ENCODE results near the gene CDC42EP2. TPM values are rescaled to one million over a fixed set of nuclear protein-coding genes. Genes with fewer than 3 reads are reported as not detected.

Gene CDC42EP2
- total and polyA plus RNA-seq, 2 of the 13 experiments (the other 11 are each of a cell fraction or from before 2014, with no cell fraction given), result 2.3 to 7.1 TPM

DNA sequence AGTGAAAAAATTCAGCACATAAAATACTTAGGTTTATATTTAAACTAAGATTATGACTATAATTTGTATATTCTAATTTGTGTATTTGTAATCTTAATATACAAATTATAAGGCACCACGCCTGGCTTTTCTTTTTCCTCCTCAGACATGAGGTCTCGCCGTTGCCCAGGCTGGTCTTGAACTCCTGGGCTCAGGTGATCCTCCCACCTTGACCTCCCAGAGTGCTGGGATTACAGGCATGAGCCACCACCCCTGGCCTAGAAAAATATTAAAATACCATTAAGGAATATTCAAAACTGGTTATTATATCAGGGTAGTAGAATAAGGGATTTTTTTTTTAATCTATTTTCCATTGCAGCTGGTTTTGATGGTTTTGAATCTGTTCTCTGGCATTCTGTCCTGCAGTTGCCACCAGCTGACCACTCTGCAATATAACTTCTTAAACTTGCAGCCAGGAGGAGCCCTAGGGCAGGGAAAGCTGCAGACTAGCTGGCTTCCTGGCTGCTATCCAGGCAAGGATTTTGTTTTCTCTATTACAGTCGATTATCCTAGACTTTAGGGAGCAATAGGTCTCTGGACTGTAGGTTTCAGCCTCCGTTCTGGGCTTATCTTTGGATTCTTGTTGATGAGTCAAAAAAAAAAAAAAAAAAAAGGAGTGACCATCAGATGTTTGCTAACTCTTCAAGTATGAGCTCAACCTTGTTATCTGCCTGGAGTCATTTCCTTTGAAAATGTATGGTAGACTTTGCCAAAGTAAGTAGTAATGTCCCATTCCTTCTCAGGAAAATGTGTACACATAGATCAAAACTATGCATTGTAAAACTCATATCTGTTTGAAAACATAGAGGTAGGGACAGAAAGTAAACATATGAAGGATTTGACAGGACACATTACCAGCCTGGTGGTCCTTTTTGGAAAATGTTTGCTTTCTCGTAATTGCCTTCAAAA lies 39.7 kb upstream of the CDC42EP2 start (continued):
- no peak for TF ChIP-seq SMARCE1 (IDR thresholded peaks at IDR 0.05; ENCODE audit: borderline replicate concordance)
- TF ChIP-seq ZNF788 (CRISPR knock-in tag; IDR thresholded peaks at IDR 0.05; ENCODE audit: borderline replicate concordance), result no peak
- TF ChIP-seq, protein P1, sequence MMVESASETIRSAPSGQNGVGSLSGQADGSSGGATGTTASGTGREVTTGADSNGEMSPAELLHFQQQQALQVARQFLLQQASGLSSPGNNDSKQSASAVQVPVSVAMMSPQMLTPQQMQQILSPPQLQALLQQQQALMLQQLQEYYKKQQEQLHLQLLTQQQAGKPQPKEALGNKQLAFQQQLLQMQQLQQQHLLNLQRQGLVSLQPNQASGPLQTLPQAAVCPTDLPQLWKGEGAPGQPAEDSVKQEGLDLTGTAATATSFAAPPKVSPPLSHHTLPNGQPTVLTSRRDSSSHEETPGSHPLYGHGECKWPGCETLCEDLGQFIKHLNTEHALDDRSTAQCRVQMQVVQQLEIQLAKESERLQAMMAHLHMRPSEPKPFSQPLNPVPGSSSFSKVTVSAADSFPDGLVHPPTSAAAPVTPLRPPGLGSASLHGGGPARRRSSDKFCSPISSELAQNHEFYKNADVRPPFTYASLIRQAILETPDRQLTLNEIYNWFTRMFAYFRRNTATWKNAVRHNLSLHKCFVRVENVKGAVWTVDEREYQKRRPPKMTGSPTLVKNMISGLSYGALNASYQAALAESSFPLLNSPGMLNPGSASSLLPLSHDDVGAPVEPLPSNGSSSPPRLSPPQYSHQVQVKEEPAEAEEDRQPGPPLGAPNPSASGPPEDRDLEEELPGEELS (CRISPR knock-in tag; IDR thresholded peaks at IDR 0.05), result peak; percentile 35; the same call in 1 of the 2 replicates
- no peak for TF ChIP-seq SOX13 (IDR thresholded peaks at IDR 0.05)
- TF ChIP-seq SOX13 (CRISPR knock-in tag; conservative IDR thresholded peaks at IDR 0.05 in 1 of 2, IDR thresholded peaks at IDR 0.05 in 1 of 2), result peak in 1 of 2 experiments; percentile 10; a peak in 1 of 4 replicates
- TF ChIP-seq, protein P2, sequence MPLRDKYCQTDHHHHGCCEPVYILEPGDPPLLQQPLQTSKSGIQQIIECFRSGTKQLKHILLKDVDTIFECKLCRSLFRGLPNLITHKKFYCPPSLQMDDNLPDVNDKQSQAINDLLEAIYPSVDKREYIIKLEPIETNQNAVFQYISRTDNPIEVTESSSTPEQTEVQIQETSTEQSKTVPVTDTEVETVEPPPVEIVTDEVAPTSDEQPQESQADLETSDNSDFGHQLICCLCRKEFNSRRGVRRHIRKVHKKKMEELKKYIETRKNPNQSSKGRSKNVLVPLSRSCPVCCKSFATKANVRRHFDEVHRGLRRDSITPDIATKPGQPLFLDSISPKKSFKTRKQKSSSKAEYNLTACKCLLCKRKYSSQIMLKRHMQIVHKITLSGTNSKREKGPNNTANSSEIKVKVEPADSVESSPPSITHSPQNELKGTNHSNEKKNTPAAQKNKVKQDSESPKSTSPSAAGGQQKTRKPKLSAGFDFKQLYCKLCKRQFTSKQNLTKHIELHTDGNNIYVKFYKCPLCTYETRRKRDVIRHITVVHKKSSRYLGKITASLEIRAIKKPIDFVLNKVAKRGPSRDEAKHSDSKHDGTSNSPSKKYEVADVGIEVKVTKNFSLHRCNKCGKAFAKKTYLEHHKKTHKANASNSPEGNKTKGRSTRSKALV (CRISPR knock-in tag; IDR thresholded peaks at IDR 0.05), result 0 out of 2 replicates have a peak, but pooled peaks have one; percentile 22
- TF ChIP-seq, protein P3, sequence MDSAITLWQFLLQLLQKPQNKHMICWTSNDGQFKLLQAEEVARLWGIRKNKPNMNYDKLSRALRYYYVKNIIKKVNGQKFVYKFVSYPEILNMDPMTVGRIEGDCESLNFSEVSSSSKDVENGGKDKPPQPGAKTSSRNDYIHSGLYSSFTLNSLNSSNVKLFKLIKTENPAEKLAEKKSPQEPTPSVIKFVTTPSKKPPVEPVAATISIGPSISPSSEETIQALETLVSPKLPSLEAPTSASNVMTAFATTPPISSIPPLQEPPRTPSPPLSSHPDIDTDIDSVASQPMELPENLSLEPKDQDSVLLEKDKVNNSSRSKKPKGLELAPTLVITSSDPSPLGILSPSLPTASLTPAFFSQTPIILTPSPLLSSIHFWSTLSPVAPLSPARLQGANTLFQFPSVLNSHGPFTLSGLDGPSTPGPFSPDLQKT (CRISPR knock-in tag; IDR thresholded peaks at IDR 0.05; ENCODE audit: borderline replicate concordance), result no peak
- peak; percentile 40; the same call in 1 of the 2 replicates for TF ChIP-seq PPARG (CRISPR knock-in tag; conservative IDR thresholded peaks at IDR 0.05)
